Endothelial cell of umbilical vein (primary cell): Measurements from ENCODE around the gene HMCN1.

Experiments used
- EZH2 ChIP-seq: IDR thresholded peaks from 2 replicates; pipeline ENCODE4 v1.6.1; 2012; ENCODE audit warnings: borderline replicate concordance, low read depth, mild to moderate bottlenecking, moderate library complexity, low read length, inconsistent platforms; ENCODE audit not compliant: severe bottlenecking
- JUN ChIP-seq: IDR thresholded peaks from 2 replicates; pipeline ENCODE4 v1.6.1; 2011; ENCODE audit warnings: borderline replicate concordance, low read depth; ENCODE audit not compliant: insufficient read length, insufficient read depth
- MYC ChIP-seq: IDR thresholded peaks from one replicate; pipeline ENCODE4 v1.6.1; 2011; ENCODE audit warnings: mild to moderate bottlenecking, low read depth, low read length
- POLR2AphosphoS5 ChIP-seq: IDR thresholded peaks from 2 replicates; pipeline ENCODE4 v1.6.1; 2012; ENCODE audit warnings: low read depth, mild to moderate bottlenecking, control low read depth, low read length, moderate library complexity; ENCODE audit not compliant: insufficient read depth
- TF ChIP-seq, protein P1 (sequence below), 2 donors: IDR thresholded peaks; 1 replicate in 1 of 2; 2 replicates in 1 of 2; pipeline ENCODE4 v1.5.1; 2011; ENCODE audit warnings: low read length in 2 of 2, mild to moderate bottlenecking in 2 of 2, moderate library complexity in 2 of 2, control low read depth in 1 of 2, inconsistent platforms in 1 of 2, low read depth in 1 of 2; ENCODE audit not compliant: insufficient read depth in 1 of 2; ENCODE audit errors: extremely low read depth in 1 of 2

DNA sequence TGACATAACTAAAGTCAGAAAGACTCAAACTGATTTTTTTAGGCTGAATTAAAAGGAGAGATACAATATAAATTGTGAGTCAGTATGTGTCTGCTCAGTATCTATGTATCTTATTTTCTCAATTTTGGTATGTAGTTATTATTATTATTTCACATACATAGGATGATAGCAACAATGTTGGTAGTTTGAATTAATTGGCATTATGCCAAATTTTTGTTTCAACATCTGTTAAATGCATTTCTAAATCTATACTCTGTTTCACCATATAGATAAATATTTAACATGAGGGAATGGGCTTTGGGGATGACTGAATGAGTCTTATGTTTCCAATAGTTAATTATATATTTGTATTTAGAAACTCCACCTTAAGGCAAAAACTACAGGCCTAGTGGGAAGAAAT is 12.6 kb upstream of the HMCN1 start:
- TF ChIP-seq, protein P1, sequence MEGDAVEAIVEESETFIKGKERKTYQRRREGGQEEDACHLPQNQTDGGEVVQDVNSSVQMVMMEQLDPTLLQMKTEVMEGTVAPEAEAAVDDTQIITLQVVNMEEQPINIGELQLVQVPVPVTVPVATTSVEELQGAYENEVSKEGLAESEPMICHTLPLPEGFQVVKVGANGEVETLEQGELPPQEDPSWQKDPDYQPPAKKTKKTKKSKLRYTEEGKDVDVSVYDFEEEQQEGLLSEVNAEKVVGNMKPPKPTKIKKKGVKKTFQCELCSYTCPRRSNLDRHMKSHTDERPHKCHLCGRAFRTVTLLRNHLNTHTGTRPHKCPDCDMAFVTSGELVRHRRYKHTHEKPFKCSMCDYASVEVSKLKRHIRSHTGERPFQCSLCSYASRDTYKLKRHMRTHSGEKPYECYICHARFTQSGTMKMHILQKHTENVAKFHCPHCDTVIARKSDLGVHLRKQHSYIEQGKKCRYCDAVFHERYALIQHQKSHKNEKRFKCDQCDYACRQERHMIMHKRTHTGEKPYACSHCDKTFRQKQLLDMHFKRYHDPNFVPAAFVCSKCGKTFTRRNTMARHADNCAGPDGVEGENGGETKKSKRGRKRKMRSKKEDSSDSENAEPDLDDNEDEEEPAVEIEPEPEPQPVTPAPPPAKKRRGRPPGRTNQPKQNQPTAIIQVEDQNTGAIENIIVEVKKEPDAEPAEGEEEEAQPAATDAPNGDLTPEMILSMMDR (IDR thresholded peaks at IDR 0.05; ENCODE audit: extremely low read depth in 1 of 2, insufficient read depth in 1 of 2, low read depth in 1 of 2, low read length in 2 of 2) = no peak
- TF ChIP-seq POLR2AphosphoS5 (no peak), EZH2 (no peak), MYC (no peak), JUN (no peak)
